Activated CD4-positive, alpha-beta T cell treated with anti-CD3 and anti-CD28 coated beads for 24 hours (primary cell): Measurements from ENCODE around the gene MZT2B.
"Not testable (repeated sequence)": the region's sequence is repeated elsewhere in the genome, so short reads cannot be mapped to it uniquely, and the experiment has no call there.

Source experiments
- DNase-seq, 2 donors: peaks; one replicate each; pipeline ENCODE4 v3.0.0-alpha.2; 2020; ENCODE audit warnings: low read depth in 2 of 2

The MZT2B gene

DNA sequence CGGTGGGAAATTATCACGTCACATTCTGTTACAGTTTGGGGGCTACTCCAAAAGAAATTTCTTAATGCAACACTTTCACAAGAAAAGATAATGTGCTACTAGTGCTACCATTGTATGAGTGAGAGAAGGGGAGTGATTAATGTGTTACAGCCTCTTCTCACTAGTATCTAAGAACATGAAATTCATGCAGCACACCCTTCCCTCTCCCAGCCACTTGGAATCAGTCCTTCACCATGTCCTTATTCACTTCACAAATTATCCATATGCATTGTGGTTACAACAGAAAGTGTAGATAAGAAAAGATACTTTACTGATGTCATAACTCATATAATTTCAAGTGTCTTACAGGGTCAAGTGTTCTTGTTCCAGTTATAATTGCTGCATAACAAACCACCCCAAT, 37.1 kb downstream of the MZT2B start:
- not testable (repeated sequence) for DNase-seq

- not testable (repeated sequence) for DNase-seq
These were observed 38.4 kb downstream of the MZT2B start for GRCh38 chr2:130220505-130220904.

DNA sequence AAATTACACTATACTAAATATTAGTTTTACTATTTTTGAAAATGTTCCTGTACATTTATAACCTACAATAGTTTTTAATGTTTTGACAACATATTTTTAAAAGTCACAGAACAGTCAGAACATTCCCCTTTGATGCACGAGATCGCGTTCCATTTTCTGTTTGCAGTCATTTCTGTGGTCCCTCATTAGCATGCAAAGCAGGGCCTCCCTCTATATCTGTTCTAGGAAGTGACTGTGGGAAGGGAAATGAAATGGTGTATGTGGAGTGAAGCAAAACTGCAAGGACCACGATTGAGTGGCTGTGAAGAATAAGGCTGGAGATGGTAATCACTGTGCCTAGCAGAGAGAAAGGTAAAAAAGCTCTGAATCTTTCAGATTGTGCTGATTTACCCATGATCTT, 40.5 kb downstream of the MZT2B start:
- DNase-seq: not testable (repeated sequence)

DNA sequence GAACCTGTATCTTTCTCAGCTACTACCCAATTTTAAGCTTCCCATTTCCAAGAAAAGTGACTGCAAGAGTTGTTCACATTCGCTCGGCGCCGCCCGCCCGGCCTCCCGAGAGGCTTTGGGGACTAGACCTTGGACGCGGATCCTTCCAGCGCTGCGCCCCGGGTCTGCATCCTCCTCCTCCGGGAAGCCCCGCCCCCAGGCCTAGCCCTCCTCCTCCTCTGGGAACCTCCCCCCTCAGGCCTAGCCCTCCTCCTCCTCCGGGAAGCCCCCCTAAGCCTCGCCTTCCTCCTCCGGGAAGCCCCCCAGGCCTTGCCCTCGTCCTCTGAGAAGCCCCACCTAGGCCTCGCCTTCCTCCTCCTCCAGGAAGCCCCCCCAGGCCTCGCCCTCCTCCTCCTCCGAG, 45.9 kb downstream of the MZT2B start:
- DNase-seq: not testable (repeated sequence)

- DNase-seq: not testable (repeated sequence)
These were observed 46.6 kb downstream of the MZT2B start for GRCh38 chr2:130228467-130229160.

- DNase-seq: peak; percentile 9 to 10
These were observed 47.1 kb downstream of the MZT2B start for GRCh38 chr2:130229161-130229510.

GRCh38 chr2:130230376-130230775, 48.3 kb downstream of the MZT2B start:
- DNase-seq: not testable (repeated sequence)

- not testable (repeated sequence) for DNase-seq
These were observed 48.8 kb downstream of the MZT2B start for GRCh38 chr2:130230907-130231306.

DNA sequence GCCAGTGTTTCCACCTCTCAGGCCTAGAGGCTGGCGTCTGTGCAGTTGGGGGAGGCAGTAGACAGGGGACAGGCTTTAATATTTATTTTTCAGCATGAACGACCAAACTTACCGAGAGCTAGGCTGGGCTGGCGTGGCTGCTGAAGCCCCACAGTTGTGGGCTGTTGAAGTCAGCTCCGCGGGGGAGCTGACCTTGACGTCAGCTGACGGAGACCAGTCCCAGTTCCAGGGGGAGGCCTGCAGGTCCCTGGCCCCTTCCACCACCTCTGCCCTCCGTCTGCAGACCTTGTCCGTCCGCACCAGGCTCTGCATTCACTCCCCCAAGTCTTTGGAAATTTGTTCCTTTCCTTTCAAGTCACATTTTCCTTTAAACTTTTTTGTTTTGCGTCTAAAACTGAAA, 49.6 kb downstream of the MZT2B start:
- no peak for DNase-seq

DNA sequence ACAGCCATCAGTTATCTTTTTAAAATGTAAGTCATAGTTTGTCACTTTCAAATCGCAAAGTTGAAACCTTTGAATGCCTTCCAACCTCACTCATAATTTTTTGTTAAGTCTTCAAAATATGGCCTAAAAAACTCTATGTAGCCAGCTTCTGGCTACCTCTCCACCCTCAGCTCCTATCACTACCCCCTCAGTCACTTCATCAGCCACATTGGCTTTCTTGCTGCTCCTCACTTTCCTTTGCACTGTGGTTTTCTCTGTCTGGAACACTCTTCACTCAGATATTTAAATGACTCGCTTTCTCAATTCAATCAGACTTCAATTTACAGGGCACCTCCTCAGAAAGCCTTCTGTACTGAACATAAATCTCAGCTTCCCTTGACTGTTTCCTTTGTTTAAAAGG, 51.0 kb downstream of the MZT2B start:
- DNase-seq: not testable (repeated sequence)

DNA sequence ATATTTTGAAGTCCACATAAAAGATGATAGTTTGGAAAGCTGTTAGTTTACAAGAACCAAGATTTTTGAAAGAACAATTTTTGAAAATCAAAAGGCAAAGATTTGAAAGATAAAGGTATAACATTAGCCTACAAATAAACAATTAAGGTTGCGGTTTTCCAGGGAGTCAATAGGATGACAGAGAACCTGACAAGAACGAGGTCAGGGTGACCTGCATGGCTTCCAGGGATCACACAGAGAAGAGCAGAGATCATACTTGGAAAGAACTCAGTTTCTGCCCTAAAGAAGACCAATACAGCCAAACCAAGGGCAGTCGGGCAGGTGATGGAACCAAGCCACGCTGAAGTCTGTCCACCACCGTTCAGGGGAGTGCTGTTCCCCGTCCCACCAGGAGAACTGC, 57.5 kb downstream of the MZT2B start:
- not testable (repeated sequence) for DNase-seq
